NCI-H510A (cell line): Measurements from ENCODE around the gene NUDT17.
"Not testable (repeated sequence)": the region's sequence is repeated elsewhere in the genome, so short reads cannot be mapped to it uniquely, and the experiment has no call there.

Experiments used
- DNase-seq: peaks from one replicate; lab custom pipeline; 2025; lab: John Stamatoyannopoulos, UW

NUDT17 gene, protein sequence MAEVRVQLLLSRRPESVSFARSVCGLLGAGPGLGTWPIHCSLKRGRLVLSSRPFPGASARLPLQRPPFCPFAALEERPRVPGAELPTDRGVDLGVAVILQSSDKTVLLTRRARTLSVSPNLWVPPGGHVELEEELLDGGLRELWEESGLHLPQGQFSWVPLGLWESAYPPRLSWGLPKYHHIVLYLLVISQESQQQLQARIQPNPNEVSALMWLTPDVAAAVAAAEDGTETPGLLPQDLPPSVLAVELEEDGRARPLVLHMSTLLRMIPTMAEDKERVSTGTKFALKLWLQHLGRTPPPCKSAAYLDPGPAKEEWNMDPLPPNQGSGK

GRCh38 chr1:145845514-145846161 lies at the start of gene NUDT17:
NUDT17 (plus strand) TSS chr1:145845630; CDS start chr1:145845641, 11 bp downstream.
- peak; percentile 67 for DNase-seq

- DNase-seq, result no peak
These were observed 48.7 kb upstream of the NUDT17 start for GRCh38 chr1:145796753-145797152.

DNA sequence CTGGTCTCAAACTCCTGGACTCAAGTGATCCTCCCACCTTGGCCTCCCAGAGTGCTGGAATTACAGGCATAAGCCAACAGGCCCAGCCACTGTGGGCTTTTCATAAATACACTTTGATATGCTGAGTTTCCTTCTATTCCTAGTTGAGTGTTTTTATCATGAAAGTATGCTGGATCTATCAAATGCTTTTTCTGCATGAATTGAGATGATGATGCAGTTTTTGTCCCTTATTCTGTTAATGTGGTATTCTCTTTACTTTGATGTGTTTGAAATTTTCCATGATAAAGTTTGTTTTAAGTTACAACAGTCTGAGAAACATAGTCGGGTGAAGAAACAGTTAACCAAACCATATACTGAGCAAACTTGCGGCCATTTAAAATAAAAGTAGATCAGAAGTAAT lies 45.6 kb upstream of the NUDT17 start:
- DNase-seq, result no peak

- DNase-seq, result no peak
These were observed 41.0 kb upstream of the NUDT17 start for GRCh38 chr1:145804235-145805045.

- no peak for DNase-seq
These were observed 40.4 kb upstream of the NUDT17 start for GRCh38 chr1:145805057-145805456.

- DNase-seq, result no peak
These were observed 39.0 kb upstream of the NUDT17 start for GRCh38 chr1:145806408-145806807.

DNA sequence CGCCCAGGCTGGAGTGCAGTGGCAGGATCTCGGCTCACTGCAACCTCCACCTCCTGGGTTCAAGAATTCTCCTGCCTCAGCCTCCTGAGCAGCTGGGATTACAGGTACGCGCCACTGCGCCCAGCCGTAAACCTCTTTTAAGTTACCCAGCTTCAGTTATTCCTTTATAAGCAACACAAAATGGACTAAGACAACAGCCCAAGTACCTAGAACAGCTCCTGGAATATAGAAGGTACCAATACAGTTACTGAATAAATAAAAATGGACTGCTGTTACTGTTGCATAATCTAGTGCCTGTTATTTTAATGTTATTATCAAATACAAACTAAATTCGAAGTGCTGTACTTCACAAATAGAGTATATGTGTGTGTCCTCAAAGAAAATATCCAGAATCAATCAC lies 38.6 kb upstream of the NUDT17 start:
- DNase-seq, result no peak

DNA sequence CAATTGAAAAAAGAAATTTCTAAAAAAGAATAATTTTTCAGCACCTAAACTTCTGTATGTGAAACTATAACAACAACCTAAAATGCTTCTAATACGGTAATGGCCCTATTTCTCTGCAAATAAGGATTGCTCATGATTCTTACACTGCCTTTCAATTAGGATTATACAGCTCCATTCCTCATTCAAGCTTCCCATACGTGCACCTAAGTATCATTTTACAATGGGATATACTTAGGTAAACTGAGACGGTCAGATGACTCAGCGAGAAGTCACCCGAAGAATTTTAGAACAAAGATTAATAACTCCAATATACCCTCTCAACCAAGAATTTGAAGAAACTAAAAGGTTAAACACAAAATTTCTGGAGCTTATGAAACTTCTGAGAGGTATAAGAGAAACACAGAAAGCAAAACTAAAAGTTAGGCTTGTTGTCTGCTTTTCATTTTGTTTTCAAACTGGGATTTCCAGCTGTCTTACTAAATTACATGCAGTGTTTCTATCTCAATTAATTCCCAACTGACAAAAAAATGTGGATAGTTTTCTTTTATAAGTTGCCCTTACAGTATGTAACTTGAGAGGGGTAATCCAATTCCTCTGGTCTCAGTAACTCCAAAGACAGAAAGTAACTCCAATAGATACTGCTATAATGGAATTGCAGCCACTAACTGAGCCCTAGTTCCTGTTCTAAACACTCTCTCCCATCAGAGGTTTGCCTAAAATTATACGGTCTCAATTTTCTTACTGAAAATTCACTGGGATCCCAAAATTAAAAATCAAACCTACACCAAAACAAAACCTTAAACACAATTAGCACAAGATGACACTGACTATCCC lies 32.2 kb upstream of the NUDT17 start:
- DNase-seq, result not testable (repeated sequence)

DNA sequence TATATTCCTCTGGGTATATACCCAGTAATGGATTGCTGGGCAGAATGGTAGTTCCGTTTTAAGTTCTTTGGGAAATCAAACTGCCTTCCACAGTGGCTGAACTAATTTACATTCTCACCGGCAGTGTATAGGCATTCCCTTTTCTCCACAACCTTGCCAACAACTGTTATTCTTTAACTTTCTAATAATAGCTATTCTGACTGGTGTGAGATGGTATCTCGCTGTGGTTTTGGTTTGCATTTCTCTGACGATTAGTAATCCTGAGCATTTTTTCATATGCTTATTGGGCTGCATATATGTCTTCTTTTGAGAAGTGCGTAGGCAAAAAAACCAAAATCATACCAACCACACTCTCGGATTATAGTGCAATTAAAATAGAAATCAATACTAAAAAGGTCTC lies 27.3 kb upstream of the NUDT17 start:
- DNase-seq, result not testable (repeated sequence)

DNA sequence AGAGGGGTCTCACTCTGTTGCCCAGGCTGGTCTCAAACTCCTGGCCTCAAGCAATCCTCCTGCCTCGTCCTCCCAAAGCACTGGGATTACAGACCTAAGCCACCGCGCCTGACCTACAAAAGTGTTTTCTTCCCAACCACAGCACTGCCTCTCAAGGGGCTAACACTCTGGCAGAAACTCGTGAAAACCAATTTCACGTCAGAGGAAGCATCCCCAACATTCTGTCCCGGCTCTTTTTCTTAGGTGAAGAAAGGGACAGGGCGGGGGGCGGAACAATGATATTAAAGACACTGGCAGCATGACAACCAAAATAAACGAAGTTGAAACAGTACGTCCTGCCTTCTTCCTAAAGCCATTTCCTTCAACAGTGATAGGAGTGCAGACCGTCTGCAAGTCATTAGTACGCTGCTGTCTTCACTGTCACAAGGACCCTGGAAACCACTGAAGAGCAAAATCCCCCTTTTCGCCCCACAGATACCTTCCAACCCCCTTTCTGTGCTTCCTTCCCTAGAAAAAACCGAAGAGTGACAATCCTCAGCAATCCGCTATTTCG lies 22.6 kb upstream of the NUDT17 start:
- not testable (repeated sequence) for DNase-seq

- DNase-seq, result peak; percentile 94
These were observed 21.6 kb upstream of the NUDT17 start, which contains the start of the genes POLR3C and RNF115 for GRCh38 chr1:145823565-145824498. POLR3C (plus strand) TSS chr1:145824200; CDS start chr1:145825777, 1,577 bp downstream. RNF115 (minus strand) TSS chr1:145824095; CDS start chr1:145823873, 222 bp downstream.

DNA sequence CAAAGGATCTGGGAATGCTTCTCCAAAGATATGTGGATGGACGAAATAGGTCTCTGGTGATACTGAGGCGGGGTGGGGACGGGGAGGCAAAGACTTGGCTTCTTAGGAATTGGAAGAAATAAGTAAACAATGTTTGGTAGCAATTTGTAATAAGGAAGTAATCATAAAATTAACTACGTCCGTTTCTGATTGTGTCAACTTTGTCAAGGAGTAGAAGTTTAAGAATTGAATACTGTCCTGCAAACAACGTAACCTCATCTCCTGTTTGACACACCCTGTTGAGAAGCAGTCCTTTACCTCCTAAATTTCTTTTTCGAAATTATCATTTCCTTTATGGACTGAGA lies 21.0 kb upstream of the NUDT17 start:
- DNase-seq, result no peak

GRCh38 chr1:145826030-145826429 lies 19.4 kb upstream of the NUDT17 start:
- DNase-seq, result no peak

DNA sequence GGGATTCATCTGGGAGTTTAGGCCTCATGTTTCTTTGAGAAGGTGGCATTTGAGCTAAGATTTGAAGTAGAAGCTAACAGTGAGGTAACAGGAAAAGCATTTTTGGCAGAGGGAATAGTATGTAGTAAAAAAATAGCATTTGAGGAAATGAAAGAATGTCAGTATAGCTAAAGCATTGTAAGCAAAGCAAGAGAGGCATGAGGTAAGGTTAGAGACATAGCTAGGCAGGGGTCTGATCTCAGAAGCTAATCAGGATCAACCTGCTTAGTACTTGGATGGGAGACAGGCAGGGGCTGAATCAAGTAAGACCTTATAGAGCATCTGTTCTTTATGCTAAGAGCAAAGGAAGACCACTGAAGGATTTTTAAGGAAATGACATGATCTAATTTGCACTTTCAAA lies 17.5 kb upstream of the NUDT17 start:
- no peak for DNase-seq

GRCh38 chr1:145828367-145829026 lies 16.9 kb upstream of the NUDT17 start:
- DNase-seq, result no peak

- DNase-seq, result not testable (repeated sequence)
These were observed 14.6 kb upstream of the NUDT17 start for GRCh38 chr1:145830810-145831209.

GRCh38 chr1:145837656-145838055 lies 7.8 kb upstream of the NUDT17 start:
- DNase-seq, result no peak

GRCh38 chr1:145843031-145843430 lies 2.4 kb upstream of the NUDT17 start:
- DNase-seq, result no peak

- DNase-seq, result no peak
These were observed 301 bp upstream of the NUDT17 start for GRCh38 chr1:145845144-145845513.

DNA sequence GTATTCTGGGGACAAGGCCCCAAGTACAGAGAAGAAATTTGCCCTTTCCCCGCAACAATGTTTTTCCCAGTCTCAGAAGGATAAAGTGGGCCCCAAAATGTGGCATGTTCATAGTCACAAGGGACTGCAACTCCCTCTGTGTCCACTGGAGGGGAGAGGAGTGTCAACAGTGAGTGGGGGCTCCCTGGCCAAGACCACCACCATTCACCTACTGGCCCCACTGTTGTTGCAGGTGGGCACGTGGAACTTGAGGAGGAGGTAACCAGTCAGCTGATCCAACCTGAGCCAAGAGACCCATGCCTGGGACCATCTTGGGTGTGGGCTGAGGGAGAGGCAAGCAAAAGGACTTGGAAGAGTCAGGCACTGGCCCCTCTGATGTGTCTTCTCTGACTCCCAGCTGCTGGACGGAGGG lies 777 bp downstream of the NUDT17 start:
- DNase-seq, result no peak
